ENCODE data around the gene NTN3.

GRCh38 chr16:2450975-2451381, 20.1 kb upstream of the NTN3 start:
- TF ChIP-seq EZH2 (IDR thresholded peaks at IDR 0.05; ENCODE audit: low read depth), result no peak
- TF ChIP-seq, protein P1, sequence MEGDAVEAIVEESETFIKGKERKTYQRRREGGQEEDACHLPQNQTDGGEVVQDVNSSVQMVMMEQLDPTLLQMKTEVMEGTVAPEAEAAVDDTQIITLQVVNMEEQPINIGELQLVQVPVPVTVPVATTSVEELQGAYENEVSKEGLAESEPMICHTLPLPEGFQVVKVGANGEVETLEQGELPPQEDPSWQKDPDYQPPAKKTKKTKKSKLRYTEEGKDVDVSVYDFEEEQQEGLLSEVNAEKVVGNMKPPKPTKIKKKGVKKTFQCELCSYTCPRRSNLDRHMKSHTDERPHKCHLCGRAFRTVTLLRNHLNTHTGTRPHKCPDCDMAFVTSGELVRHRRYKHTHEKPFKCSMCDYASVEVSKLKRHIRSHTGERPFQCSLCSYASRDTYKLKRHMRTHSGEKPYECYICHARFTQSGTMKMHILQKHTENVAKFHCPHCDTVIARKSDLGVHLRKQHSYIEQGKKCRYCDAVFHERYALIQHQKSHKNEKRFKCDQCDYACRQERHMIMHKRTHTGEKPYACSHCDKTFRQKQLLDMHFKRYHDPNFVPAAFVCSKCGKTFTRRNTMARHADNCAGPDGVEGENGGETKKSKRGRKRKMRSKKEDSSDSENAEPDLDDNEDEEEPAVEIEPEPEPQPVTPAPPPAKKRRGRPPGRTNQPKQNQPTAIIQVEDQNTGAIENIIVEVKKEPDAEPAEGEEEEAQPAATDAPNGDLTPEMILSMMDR (conservative IDR thresholded peaks at IDR 0.05), result no peak
